Liver (tissue), 9 donors: ENCODE data around the gene PNLIPRP2. TPM values are rescaled to one million over a fixed set of nuclear protein-coding genes. Genes with fewer than 3 reads are reported as not detected.

Source experiments
- DNase-seq: peaks from one replicate; pipeline ENCODE4 v3.0.0-alpha.2; 2017; ENCODE audit warnings: low spot score
- H3K27ac ChIP-seq, 2 donors: one replicate each; pipeline ENCODE4 v1.7.0; 2013; ENCODE audit warnings: inconsistent platforms in 2 of 2, low read length in 2 of 2, control low read depth in 1 of 2, low read depth in 1 of 2, mild to moderate bottlenecking in 1 of 2
- H3K27me3 ChIP-seq, 4 donors: one replicate each; pipeline versions ENCODE4 v1.6.1 to v1.7.0; 2013; ENCODE audit warnings: low read length in 3 of 4, inconsistent platforms in 1 of 4, mild to moderate bottlenecking in 1 of 4, moderate library complexity in 1 of 4; ENCODE audit not compliant: control insufficient read depth in 4 of 4, insufficient read depth in 4 of 4
- H3K36me3 ChIP-seq, 4 donors: one replicate each; pipeline versions ENCODE4 v1.6.1 to v1.7.0; 2013; ENCODE audit warnings: low read length in 3 of 4, mild to moderate bottlenecking in 3 of 4, low read depth in 1 of 4, moderate library complexity in 1 of 4; ENCODE audit not compliant: control insufficient read depth in 4 of 4, insufficient read depth in 3 of 4
- H3K4me1 ChIP-seq, 4 donors: one replicate each; pipeline versions ENCODE4 v1.6.1 to v1.7.0; 2013; ENCODE audit warnings: low read length in 3 of 4, mild to moderate bottlenecking in 3 of 4, moderate library complexity in 1 of 4; ENCODE audit not compliant: control insufficient read depth in 4 of 4, insufficient read depth in 4 of 4
- H3K4me3 ChIP-seq, 3 donors: one replicate each; pipeline versions ENCODE4 v1.6.1 to v1.7.0; 2013; ENCODE audit warnings: low read length in 3 of 3, control low read depth in 1 of 3, low read depth in 1 of 3, mild to moderate bottlenecking in 1 of 3
- H3K9ac ChIP-seq, 2 donors: one replicate each; pipeline ENCODE4 v1.7.0; 2013; ENCODE audit warnings: low read length in 2 of 2, mild to moderate bottlenecking in 2 of 2, moderate library complexity in 2 of 2, control low read depth in 1 of 2, low read depth in 1 of 2
- H3K9me3 ChIP-seq, 4 donors: one replicate each; pipeline versions ENCODE4 v1.6.1 to v1.7.0; 2013; ENCODE audit warnings: low read length in 3 of 4; ENCODE audit not compliant: control insufficient read depth in 4 of 4
- EGR1 ChIP-seq, 2 donors: IDR thresholded peaks; 2 replicates each; pipeline ENCODE4 v1.6.1; 2016 to 2018; ENCODE audit warnings: antibody characterized with exemption in 2 of 2, low read depth in 2 of 2
- FOXA1 ChIP-seq: IDR thresholded peaks from 2 replicates; pipeline ENCODE4 v1.6.1; 2016; ENCODE audit warnings: antibody characterized with exemption
- FOXA2 ChIP-seq: IDR thresholded peaks from 2 replicates; pipeline ENCODE4 v1.6.1; 2016; ENCODE audit warnings: antibody characterized with exemption
- GABPA ChIP-seq, 2 donors: IDR thresholded peaks in 1 of 2; conservative IDR thresholded peaks in 1 of 2; 2 replicates each; pipeline ENCODE4 v1.6.1; 2016; ENCODE audit warnings: antibody characterized with exemption in 2 of 2, mild to moderate bottlenecking in 1 of 2, moderate library complexity in 1 of 2
- HNF4A ChIP-seq, 2 donors: conservative IDR thresholded peaks; 2 replicates each; pipeline ENCODE4 v1.6.1; 2016; ENCODE audit warnings: antibody characterized with exemption in 2 of 2, mild to moderate bottlenecking in 2 of 2
- HNF4G ChIP-seq: IDR thresholded peaks from 2 replicates; pipeline ENCODE4 v1.6.1; 2016; ENCODE audit warnings: antibody characterized with exemption
- JUND ChIP-seq, 2 donors: IDR thresholded peaks; 2 replicates each; pipeline ENCODE4 v1.6.1; 2016; ENCODE audit warnings: antibody characterized with exemption in 2 of 2
- NR2F2 ChIP-seq: IDR thresholded peaks from 2 replicates; pipeline ENCODE4 v1.6.1; 2016; ENCODE audit warnings: antibody characterized with exemption
- RAD21 ChIP-seq, 2 donors: IDR thresholded peaks; 2 replicates each; pipeline ENCODE4 v1.6.1; 2016; ENCODE audit warnings: antibody characterized with exemption in 2 of 2, mild to moderate bottlenecking in 2 of 2
- RXRA ChIP-seq, 2 donors: IDR thresholded peaks; 2 replicates each; pipeline ENCODE4 v1.6.1; 2017 to 2018; ENCODE audit warnings: antibody characterized with exemption in 2 of 2, mild to moderate bottlenecking in 1 of 2
- SP1 ChIP-seq: IDR thresholded peaks from 2 replicates; pipeline ENCODE4 v1.6.1; 2018; ENCODE audit warnings: antibody characterized with exemption, mild to moderate bottlenecking
- TAF1 ChIP-seq: conservative IDR thresholded peaks from 2 replicates; pipeline ENCODE4 v1.6.1; 2016; ENCODE audit warnings: antibody characterized with exemption, mild to moderate bottlenecking
- YY1 ChIP-seq: IDR thresholded peaks from 2 replicates; pipeline ENCODE4 v1.6.1; 2016; ENCODE audit warnings: antibody characterized with exemption, mild to moderate bottlenecking
- WGBS: extraction: QIAGEN DNeasy Blood & Tissue Kit; methylation state at CpG from one replicate; pipeline ENCODE4 v1.1.7; 2013; 5-methylcytosine and 5-hydroxymethylcytosine counted together
- polyA plus RNA-seq, 2 donors: library from polyadenylated mRNA; stranded (reverse) in 1 of 2; unstranded in 1 of 2; fragments of 200-250 nt in 1 of 2; fragments of >200 nt in 1 of 2; fragmentation: Nextera tagmentation in 1 of 2; extraction: Ambion mirVana in 1 of 2; gene quantifications; one replicate each; pipeline versions ENCODE4 v1.2.1 to v1.2.3, GENCODE V29; 2013 to 2015
- total RNA-seq, 2 donors: library from RNA; depleted of rRNA; stranded (reverse); fragments of >200 nt; gene quantifications; one replicate each; pipeline ENCODE4 v1.2.3, GENCODE V29; 2014
- TF ChIP-seq, protein P1 (sequence below): IDR thresholded peaks from 2 replicates; pipeline ENCODE4 v1.6.1; 2016; ENCODE audit warnings: antibody characterized with exemption
- TF ChIP-seq, protein P2 (sequence below): fragments of 150-350 bp; IDR thresholded peaks from 2 replicates; pipeline ENCODE4 v1.5.1; 2017; ENCODE audit warnings: improper control_type of control experiment, low read depth, low read length; ENCODE audit not compliant: missing input control
- TF ChIP-seq, protein P3 (sequence below): IDR thresholded peaks from 2 replicates; pipeline ENCODE4 v1.6.1; 2016; ENCODE audit warnings: antibody characterized with exemption, mild to moderate bottlenecking
- TF ChIP-seq, protein P4 (sequence below): IDR thresholded peaks from 2 replicates; pipeline ENCODE4 v1.6.1; 2016; ENCODE audit warnings: antibody characterized with exemption
- TF ChIP-seq, protein P5 (sequence below): IDR thresholded peaks from 2 replicates; pipeline ENCODE4 v1.6.1; 2016; ENCODE audit warnings: antibody characterized with exemption
- donor health status: healthy.
- donor health status: healthy.
- donor health status: healthy.
- donor health status: healthy.
- donor health status: healthy.

The PNLIPRP2 gene
- total and polyA plus RNA-seq, 4 donors, result not detected

DNA sequence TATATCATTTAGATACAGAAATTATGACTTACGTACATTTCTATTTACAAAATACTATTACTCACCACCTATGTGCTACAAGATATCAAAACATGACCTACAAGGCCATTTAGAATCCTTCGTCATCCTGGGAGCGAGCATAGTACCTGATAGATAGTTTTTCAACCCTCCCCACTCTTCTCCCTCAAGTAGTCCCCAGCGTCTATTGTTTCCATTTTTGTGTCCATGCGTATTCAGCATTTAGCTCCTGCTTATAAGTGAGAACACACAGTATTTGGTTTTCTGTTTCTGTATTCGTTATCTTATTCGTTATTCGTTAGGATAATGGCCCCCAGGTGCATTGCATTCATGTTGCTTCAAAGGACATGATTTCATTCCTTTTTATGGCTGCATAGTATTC, 28.1 kb downstream of the PNLIPRP2 start:
- Histone ChIP-seq H3K9me3 (peaks cover 0 to 3% (median 1%) of the 10 kb centered on the region in 4 donors), H3K9ac (no peak overlapping the region), H3K4me3 (no peak overlapping the region), H3K36me3 (no peaks in the 10 kb centered on the region), H3K4me1 (no peaks in the 10 kb centered on the region), H3K27ac (no peak overlapping the region), H3K27me3 (no peaks in the 10 kb centered on the region)
- TF ChIP-seq HNF4G, result no peak
- no peak for TF ChIP-seq RXRA (IDR thresholded peaks at IDR 0.05)
- TF ChIP-seq TAF1, result no peak
- no peak for TF ChIP-seq EGR1 (IDR thresholded peaks at IDR 0.05; ENCODE audit: low read depth in 2 of 2)
- TF ChIP-seq JUND (IDR thresholded peaks at IDR 0.05), result no peak
- TF ChIP-seq, protein P1, sequence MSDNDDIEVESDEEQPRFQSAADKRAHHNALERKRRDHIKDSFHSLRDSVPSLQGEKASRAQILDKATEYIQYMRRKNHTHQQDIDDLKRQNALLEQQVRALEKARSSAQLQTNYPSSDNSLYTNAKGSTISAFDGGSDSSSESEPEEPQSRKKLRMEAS, result no peak
- TF ChIP-seq SP1, result no peak
- TF ChIP-seq, protein P2, sequence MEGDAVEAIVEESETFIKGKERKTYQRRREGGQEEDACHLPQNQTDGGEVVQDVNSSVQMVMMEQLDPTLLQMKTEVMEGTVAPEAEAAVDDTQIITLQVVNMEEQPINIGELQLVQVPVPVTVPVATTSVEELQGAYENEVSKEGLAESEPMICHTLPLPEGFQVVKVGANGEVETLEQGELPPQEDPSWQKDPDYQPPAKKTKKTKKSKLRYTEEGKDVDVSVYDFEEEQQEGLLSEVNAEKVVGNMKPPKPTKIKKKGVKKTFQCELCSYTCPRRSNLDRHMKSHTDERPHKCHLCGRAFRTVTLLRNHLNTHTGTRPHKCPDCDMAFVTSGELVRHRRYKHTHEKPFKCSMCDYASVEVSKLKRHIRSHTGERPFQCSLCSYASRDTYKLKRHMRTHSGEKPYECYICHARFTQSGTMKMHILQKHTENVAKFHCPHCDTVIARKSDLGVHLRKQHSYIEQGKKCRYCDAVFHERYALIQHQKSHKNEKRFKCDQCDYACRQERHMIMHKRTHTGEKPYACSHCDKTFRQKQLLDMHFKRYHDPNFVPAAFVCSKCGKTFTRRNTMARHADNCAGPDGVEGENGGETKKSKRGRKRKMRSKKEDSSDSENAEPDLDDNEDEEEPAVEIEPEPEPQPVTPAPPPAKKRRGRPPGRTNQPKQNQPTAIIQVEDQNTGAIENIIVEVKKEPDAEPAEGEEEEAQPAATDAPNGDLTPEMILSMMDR, result no peak
- no peak for TF ChIP-seq HNF4A (conservative IDR thresholded peaks at IDR 0.05)
- no peak for TF ChIP-seq GABPA (IDR thresholded peaks at IDR 0.05 in 1 of 2, conservative IDR thresholded peaks at IDR 0.05 in 1 of 2)
- no peak for TF ChIP-seq RAD21 (IDR thresholded peaks at IDR 0.05)
- TF ChIP-seq YY1, result no peak
- TF ChIP-seq, protein P3, sequence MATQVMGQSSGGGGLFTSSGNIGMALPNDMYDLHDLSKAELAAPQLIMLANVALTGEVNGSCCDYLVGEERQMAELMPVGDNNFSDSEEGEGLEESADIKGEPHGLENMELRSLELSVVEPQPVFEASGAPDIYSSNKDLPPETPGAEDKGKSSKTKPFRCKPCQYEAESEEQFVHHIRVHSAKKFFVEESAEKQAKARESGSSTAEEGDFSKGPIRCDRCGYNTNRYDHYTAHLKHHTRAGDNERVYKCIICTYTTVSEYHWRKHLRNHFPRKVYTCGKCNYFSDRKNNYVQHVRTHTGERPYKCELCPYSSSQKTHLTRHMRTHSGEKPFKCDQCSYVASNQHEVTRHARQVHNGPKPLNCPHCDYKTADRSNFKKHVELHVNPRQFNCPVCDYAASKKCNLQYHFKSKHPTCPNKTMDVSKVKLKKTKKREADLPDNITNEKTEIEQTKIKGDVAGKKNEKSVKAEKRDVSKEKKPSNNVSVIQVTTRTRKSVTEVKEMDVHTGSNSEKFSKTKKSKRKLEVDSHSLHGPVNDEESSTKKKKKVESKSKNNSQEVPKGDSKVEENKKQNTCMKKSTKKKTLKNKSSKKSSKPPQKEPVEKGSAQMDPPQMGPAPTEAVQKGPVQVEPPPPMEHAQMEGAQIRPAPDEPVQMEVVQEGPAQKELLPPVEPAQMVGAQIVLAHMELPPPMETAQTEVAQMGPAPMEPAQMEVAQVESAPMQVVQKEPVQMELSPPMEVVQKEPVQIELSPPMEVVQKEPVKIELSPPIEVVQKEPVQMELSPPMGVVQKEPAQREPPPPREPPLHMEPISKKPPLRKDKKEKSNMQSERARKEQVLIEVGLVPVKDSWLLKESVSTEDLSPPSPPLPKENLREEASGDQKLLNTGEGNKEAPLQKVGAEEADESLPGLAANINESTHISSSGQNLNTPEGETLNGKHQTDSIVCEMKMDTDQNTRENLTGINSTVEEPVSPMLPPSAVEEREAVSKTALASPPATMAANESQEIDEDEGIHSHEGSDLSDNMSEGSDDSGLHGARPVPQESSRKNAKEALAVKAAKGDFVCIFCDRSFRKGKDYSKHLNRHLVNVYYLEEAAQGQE, result no peak
- no peak for TF ChIP-seq FOXA2
- no peak for TF ChIP-seq NR2F2
- TF ChIP-seq, protein P4, sequence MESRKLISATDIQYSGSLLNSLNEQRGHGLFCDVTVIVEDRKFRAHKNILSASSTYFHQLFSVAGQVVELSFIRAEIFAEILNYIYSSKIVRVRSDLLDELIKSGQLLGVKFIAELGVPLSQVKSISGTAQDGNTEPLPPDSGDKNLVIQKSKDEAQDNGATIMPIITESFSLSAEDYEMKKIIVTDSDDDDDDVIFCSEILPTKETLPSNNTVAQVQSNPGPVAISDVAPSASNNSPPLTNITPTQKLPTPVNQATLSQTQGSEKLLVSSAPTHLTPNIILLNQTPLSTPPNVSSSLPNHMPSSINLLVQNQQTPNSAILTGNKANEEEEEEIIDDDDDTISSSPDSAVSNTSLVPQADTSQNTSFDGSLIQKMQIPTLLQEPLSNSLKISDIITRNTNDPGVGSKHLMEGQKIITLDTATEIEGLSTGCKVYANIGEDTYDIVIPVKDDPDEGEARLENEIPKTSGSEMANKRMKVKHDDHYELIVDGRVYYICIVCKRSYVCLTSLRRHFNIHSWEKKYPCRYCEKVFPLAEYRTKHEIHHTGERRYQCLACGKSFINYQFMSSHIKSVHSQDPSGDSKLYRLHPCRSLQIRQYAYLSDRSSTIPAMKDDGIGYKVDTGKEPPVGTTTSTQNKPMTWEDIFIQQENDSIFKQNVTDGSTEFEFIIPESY, result no peak
- TF ChIP-seq, protein P5, sequence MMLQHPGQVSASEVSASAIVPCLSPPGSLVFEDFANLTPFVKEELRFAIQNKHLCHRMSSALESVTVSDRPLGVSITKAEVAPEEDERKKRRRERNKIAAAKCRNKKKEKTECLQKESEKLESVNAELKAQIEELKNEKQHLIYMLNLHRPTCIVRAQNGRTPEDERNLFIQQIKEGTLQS, result no peak
- TF ChIP-seq FOXA1, result no peak
- WGBS, result 78% methylated on average over 8 of the region's 8 CpGs
- DNase-seq, result no peak
